Mammary epithelial cell (primary cell): ENCODE measurements around the gene PRSS36.

Experiments used
- CTCF ChIP-seq, 2 donors: IDR thresholded peaks in 1 of 2; conservative IDR thresholded peaks in 1 of 2; 2 replicates each; pipeline ENCODE4 v1.5.1; 2011 to 2012; ENCODE audit warnings: inconsistent platforms in 2 of 2, low read length in 2 of 2, mild to moderate bottlenecking in 2 of 2, control low read depth in 1 of 2, low read depth in 1 of 2; ENCODE audit not compliant: insufficient read depth in 1 of 2; ENCODE audit errors: extremely low read depth in 1 of 2
- EZH2 ChIP-seq: IDR thresholded peaks from 2 replicates; pipeline ENCODE4 v1.6.1; 2012; ENCODE audit warnings: low read length, inconsistent platforms, borderline replicate concordance

GRCh38 chr16:31196324-31197088, 46.6 kb upstream of the PRSS36 start:
- TF ChIP-seq CTCF (conservative IDR thresholded peaks at IDR 0.05 in 1 of 2, IDR thresholded peaks at IDR 0.05 in 1 of 2; ENCODE audit: extremely low read depth in 1 of 2, insufficient read depth in 1 of 2, low read depth in 1 of 2, low read length in 2 of 2): no peak
- TF ChIP-seq EZH2: no peak
